Endothelial cell of umbilical vein (primary cell): Measurements from ENCODE around the gene C12orf42.

ENCODE experiments used
- CTCF ChIP-seq, 2 donors: IDR thresholded peaks; 1 replicate in 1 of 2; 2 replicates in 1 of 2; pipeline ENCODE4 v1.5.1; 2011; ENCODE audit warnings: low read length in 2 of 2, mild to moderate bottlenecking in 2 of 2, moderate library complexity in 2 of 2, control low read depth in 1 of 2, inconsistent platforms in 1 of 2, low read depth in 1 of 2; ENCODE audit not compliant: insufficient read depth in 1 of 2; ENCODE audit errors: extremely low read depth in 1 of 2
- EZH2 ChIP-seq: IDR thresholded peaks from 2 replicates; pipeline ENCODE4 v1.6.1; 2012; ENCODE audit warnings: borderline replicate concordance, low read depth, mild to moderate bottlenecking, moderate library complexity, low read length, inconsistent platforms; ENCODE audit not compliant: severe bottlenecking
- GATA2 ChIP-seq: IDR thresholded peaks from 2 replicates; pipeline ENCODE4 v1.7.0; 2011; ENCODE audit warnings: low read depth, mild to moderate bottlenecking, moderate library complexity, mixed read lengths, low read length; ENCODE audit not compliant: insufficient read length, insufficient read depth
- JUN ChIP-seq: IDR thresholded peaks from 2 replicates; pipeline ENCODE4 v1.6.1; 2011; ENCODE audit warnings: borderline replicate concordance, low read depth; ENCODE audit not compliant: insufficient read length, insufficient read depth
- MAX ChIP-seq: IDR thresholded peaks from 2 replicates; pipeline ENCODE4 v1.6.1; 2011; ENCODE audit not compliant: insufficient read depth, insufficient read length
- MYC ChIP-seq: IDR thresholded peaks from one replicate; pipeline ENCODE4 v1.6.1; 2011; ENCODE audit warnings: mild to moderate bottlenecking, low read depth, low read length
- POLR2A ChIP-seq: IDR thresholded peaks from 2 replicates; pipeline ENCODE4 v1.6.1; 2012; ENCODE audit warnings: low read depth, mild to moderate bottlenecking, control low read depth, low read length
- POLR2AphosphoS5 ChIP-seq: IDR thresholded peaks from 2 replicates; pipeline ENCODE4 v1.6.1; 2012; ENCODE audit warnings: low read depth, mild to moderate bottlenecking, control low read depth, low read length, moderate library complexity; ENCODE audit not compliant: insufficient read depth

GRCh38 chr12:103415681-103416080, 80.1 kb downstream of the C12orf42 start:
- TF ChIP-seq CTCF (IDR thresholded peaks at IDR 0.05; ENCODE audit: extremely low read depth in 1 of 2, insufficient read depth in 1 of 2, low read depth in 1 of 2, low read length in 2 of 2), result no peak
- TF ChIP-seq POLR2A, result no peak
- TF ChIP-seq POLR2AphosphoS5, result no peak
- TF ChIP-seq JUN, result no peak
- no peak for TF ChIP-seq MAX
- no peak for TF ChIP-seq EZH2
- no peak for TF ChIP-seq GATA2
- no peak for TF ChIP-seq MYC
